Liver (tissue), 9 donors: ENCODE measurements around the gene SCTR. TPM values are rescaled to one million over a fixed set of nuclear protein-coding genes. Genes with fewer than 3 reads are reported as not detected.

Experiments
- DNase-seq: peaks from one replicate; pipeline ENCODE4 v3.0.0-alpha.2; 2017; ENCODE audit warnings: low spot score
- H3K27ac ChIP-seq, 2 donors: one replicate each; pipeline ENCODE4 v1.7.0; 2013; ENCODE audit warnings: inconsistent platforms in 2 of 2, low read length in 2 of 2, control low read depth in 1 of 2, low read depth in 1 of 2, mild to moderate bottlenecking in 1 of 2
- H3K27me3 ChIP-seq, 4 donors: one replicate each; pipeline versions ENCODE4 v1.6.1 to v1.7.0; 2013; ENCODE audit warnings: low read length in 3 of 4, inconsistent platforms in 1 of 4, mild to moderate bottlenecking in 1 of 4, moderate library complexity in 1 of 4; ENCODE audit not compliant: control insufficient read depth in 4 of 4, insufficient read depth in 4 of 4
- H3K36me3 ChIP-seq, 4 donors: one replicate each; pipeline versions ENCODE4 v1.6.1 to v1.7.0; 2013; ENCODE audit warnings: low read length in 3 of 4, mild to moderate bottlenecking in 3 of 4, low read depth in 1 of 4, moderate library complexity in 1 of 4; ENCODE audit not compliant: control insufficient read depth in 4 of 4, insufficient read depth in 3 of 4
- H3K4me1 ChIP-seq, 4 donors: one replicate each; pipeline versions ENCODE4 v1.6.1 to v1.7.0; 2013; ENCODE audit warnings: low read length in 3 of 4, mild to moderate bottlenecking in 3 of 4, moderate library complexity in 1 of 4; ENCODE audit not compliant: control insufficient read depth in 4 of 4, insufficient read depth in 4 of 4
- H3K4me3 ChIP-seq, 3 donors: one replicate each; pipeline versions ENCODE4 v1.6.1 to v1.7.0; 2013; ENCODE audit warnings: low read length in 3 of 3, control low read depth in 1 of 3, low read depth in 1 of 3, mild to moderate bottlenecking in 1 of 3
- H3K9ac ChIP-seq, 2 donors: one replicate each; pipeline ENCODE4 v1.7.0; 2013; ENCODE audit warnings: low read length in 2 of 2, mild to moderate bottlenecking in 2 of 2, moderate library complexity in 2 of 2, control low read depth in 1 of 2, low read depth in 1 of 2
- H3K9me3 ChIP-seq, 4 donors: one replicate each; pipeline versions ENCODE4 v1.6.1 to v1.7.0; 2013; ENCODE audit warnings: low read length in 3 of 4; ENCODE audit not compliant: control insufficient read depth in 4 of 4
- EGR1 ChIP-seq, 2 donors: IDR thresholded peaks; 2 replicates each; pipeline ENCODE4 v1.6.1; 2016 to 2018; ENCODE audit warnings: antibody characterized with exemption in 2 of 2, low read depth in 2 of 2
- FOXA1 ChIP-seq: IDR thresholded peaks from 2 replicates; pipeline ENCODE4 v1.6.1; 2016; ENCODE audit warnings: antibody characterized with exemption
- FOXA2 ChIP-seq: IDR thresholded peaks from 2 replicates; pipeline ENCODE4 v1.6.1; 2016; ENCODE audit warnings: antibody characterized with exemption
- GABPA ChIP-seq, 2 donors: IDR thresholded peaks in 1 of 2; conservative IDR thresholded peaks in 1 of 2; 2 replicates each; pipeline ENCODE4 v1.6.1; 2016; ENCODE audit warnings: antibody characterized with exemption in 2 of 2, mild to moderate bottlenecking in 1 of 2, moderate library complexity in 1 of 2
- HNF4A ChIP-seq, 2 donors: conservative IDR thresholded peaks; 2 replicates each; pipeline ENCODE4 v1.6.1; 2016; ENCODE audit warnings: antibody characterized with exemption in 2 of 2, mild to moderate bottlenecking in 2 of 2
- HNF4G ChIP-seq: IDR thresholded peaks from 2 replicates; pipeline ENCODE4 v1.6.1; 2016; ENCODE audit warnings: antibody characterized with exemption
- JUND ChIP-seq, 2 donors: IDR thresholded peaks; 2 replicates each; pipeline ENCODE4 v1.6.1; 2016; ENCODE audit warnings: antibody characterized with exemption in 2 of 2
- NR2F2 ChIP-seq: IDR thresholded peaks from 2 replicates; pipeline ENCODE4 v1.6.1; 2016; ENCODE audit warnings: antibody characterized with exemption
- RAD21 ChIP-seq, 2 donors: IDR thresholded peaks; 2 replicates each; pipeline ENCODE4 v1.6.1; 2016; ENCODE audit warnings: antibody characterized with exemption in 2 of 2, mild to moderate bottlenecking in 2 of 2
- RXRA ChIP-seq, 2 donors: IDR thresholded peaks; 2 replicates each; pipeline ENCODE4 v1.6.1; 2017 to 2018; ENCODE audit warnings: antibody characterized with exemption in 2 of 2, mild to moderate bottlenecking in 1 of 2
- SP1 ChIP-seq: IDR thresholded peaks from 2 replicates; pipeline ENCODE4 v1.6.1; 2018; ENCODE audit warnings: antibody characterized with exemption, mild to moderate bottlenecking
- TAF1 ChIP-seq: conservative IDR thresholded peaks from 2 replicates; pipeline ENCODE4 v1.6.1; 2016; ENCODE audit warnings: antibody characterized with exemption, mild to moderate bottlenecking
- YY1 ChIP-seq: IDR thresholded peaks from 2 replicates; pipeline ENCODE4 v1.6.1; 2016; ENCODE audit warnings: antibody characterized with exemption, mild to moderate bottlenecking
- WGBS: extraction: QIAGEN DNeasy Blood & Tissue Kit; methylation state at CpG from one replicate; pipeline ENCODE4 v1.1.7; 2013; 5-methylcytosine and 5-hydroxymethylcytosine counted together
- polyA plus RNA-seq, 2 donors: library from polyadenylated mRNA; stranded (reverse) in 1 of 2; unstranded in 1 of 2; fragments of 200-250 nt in 1 of 2; fragments of >200 nt in 1 of 2; fragmentation: Nextera tagmentation in 1 of 2; extraction: Ambion mirVana in 1 of 2; gene quantifications; one replicate each; pipeline versions ENCODE4 v1.2.1 to v1.2.3, GENCODE V29; 2013 to 2015
- total RNA-seq, 2 donors: library from RNA; depleted of rRNA; stranded (reverse); fragments of >200 nt; gene quantifications; one replicate each; pipeline ENCODE4 v1.2.3, GENCODE V29; 2014
- TF ChIP-seq, protein P1 (sequence below): IDR thresholded peaks from 2 replicates; pipeline ENCODE4 v1.6.1; 2016; ENCODE audit warnings: antibody characterized with exemption
- TF ChIP-seq, protein P2 (sequence below): fragments of 150-350 bp; IDR thresholded peaks from 2 replicates; pipeline ENCODE4 v1.5.1; 2017; ENCODE audit warnings: improper control_type of control experiment, low read depth, low read length; ENCODE audit not compliant: missing input control
- TF ChIP-seq, protein P3 (sequence below): IDR thresholded peaks from 2 replicates; pipeline ENCODE4 v1.6.1; 2016; ENCODE audit warnings: antibody characterized with exemption, mild to moderate bottlenecking
- donor health status: healthy.
- donor health status: healthy.
- donor health status: healthy.
- donor health status: healthy.
- donor health status: healthy.

The SCTR gene
- total and polyA plus RNA-seq, 4 donors, result 0.17 to 0.47 (median 0.29) TPM

DNA sequence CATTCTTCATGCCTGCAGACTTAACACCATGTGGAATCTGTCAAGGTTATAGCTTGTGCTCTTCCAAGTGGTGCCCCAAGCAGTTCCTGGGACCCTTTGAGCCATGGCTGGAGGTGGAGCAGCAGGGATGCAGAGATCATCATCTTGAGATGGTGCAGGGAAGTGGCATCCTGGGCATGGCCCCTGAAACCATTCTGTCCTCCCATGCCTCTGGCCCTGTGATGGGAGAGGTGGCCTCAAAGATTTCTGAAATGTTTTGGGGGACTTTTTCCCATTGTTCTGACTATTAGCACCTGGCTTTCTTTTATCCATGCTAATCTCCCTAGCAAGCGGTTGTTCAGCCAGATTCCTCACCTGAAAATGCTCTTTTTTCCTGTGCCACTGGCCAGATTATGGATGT is 103.0 kb downstream of the SCTR start (continued):
- TF ChIP-seq, protein P1, sequence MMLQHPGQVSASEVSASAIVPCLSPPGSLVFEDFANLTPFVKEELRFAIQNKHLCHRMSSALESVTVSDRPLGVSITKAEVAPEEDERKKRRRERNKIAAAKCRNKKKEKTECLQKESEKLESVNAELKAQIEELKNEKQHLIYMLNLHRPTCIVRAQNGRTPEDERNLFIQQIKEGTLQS, result no peak
- TF ChIP-seq GABPA (IDR thresholded peaks at IDR 0.05 in 1 of 2, conservative IDR thresholded peaks at IDR 0.05 in 1 of 2) (no peak), FOXA1 (no peak), JUND (IDR thresholded peaks at IDR 0.05) (no peak), EGR1 (IDR thresholded peaks at IDR 0.05; ENCODE audit: low read depth in 2 of 2) (no peak), HNF4A (conservative IDR thresholded peaks at IDR 0.05) (no peak), HNF4G (no peak), FOXA2 (no peak)
- TF ChIP-seq, protein P2, sequence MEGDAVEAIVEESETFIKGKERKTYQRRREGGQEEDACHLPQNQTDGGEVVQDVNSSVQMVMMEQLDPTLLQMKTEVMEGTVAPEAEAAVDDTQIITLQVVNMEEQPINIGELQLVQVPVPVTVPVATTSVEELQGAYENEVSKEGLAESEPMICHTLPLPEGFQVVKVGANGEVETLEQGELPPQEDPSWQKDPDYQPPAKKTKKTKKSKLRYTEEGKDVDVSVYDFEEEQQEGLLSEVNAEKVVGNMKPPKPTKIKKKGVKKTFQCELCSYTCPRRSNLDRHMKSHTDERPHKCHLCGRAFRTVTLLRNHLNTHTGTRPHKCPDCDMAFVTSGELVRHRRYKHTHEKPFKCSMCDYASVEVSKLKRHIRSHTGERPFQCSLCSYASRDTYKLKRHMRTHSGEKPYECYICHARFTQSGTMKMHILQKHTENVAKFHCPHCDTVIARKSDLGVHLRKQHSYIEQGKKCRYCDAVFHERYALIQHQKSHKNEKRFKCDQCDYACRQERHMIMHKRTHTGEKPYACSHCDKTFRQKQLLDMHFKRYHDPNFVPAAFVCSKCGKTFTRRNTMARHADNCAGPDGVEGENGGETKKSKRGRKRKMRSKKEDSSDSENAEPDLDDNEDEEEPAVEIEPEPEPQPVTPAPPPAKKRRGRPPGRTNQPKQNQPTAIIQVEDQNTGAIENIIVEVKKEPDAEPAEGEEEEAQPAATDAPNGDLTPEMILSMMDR, result no peak

DNA sequence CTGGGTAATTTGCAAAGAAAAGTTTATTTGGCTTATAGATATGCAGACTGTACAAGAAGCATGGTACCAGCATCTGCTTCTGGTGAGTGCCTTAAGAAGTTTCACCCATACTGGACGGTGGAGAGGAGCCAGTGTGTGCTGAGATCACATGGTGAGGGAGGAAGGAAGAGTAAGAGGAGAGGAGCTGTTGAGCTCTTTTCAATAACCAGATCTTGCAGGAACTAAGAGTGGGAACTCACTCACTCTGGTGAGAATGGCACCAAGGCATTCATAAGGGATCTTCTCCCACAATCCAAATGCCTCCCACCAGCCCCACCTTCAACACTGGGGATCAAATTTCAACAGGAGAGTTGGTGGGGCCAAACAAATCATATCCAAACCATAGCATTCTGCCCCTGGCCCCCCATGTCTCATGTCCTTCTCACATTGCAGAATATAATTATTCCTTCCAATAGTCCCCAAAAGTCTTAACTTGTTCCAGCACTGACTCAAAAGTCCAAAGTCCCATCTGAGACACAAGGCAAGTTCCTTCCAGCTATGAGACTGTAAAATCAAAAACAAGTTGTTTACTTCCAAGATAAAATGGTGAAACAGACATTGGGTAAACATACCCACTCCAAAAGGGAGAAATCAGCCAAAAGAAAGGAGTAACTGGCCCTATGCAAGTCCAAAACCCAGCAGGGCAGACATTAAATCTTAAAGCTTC is 104.3 kb downstream of the SCTR start:
- Histone ChIP-seq H3K4me1 (no peaks in the 10 kb centered on the region), H3K27ac (no peak overlapping the region)
- TF ChIP-seq JUND (IDR thresholded peaks at IDR 0.05) (no peak), FOXA1 (no peak), EGR1 (IDR thresholded peaks at IDR 0.05; ENCODE audit: low read depth in 2 of 2) (no peak), HNF4A (conservative IDR thresholded peaks at IDR 0.05) (no peak)
- TF ChIP-seq, protein P3, sequence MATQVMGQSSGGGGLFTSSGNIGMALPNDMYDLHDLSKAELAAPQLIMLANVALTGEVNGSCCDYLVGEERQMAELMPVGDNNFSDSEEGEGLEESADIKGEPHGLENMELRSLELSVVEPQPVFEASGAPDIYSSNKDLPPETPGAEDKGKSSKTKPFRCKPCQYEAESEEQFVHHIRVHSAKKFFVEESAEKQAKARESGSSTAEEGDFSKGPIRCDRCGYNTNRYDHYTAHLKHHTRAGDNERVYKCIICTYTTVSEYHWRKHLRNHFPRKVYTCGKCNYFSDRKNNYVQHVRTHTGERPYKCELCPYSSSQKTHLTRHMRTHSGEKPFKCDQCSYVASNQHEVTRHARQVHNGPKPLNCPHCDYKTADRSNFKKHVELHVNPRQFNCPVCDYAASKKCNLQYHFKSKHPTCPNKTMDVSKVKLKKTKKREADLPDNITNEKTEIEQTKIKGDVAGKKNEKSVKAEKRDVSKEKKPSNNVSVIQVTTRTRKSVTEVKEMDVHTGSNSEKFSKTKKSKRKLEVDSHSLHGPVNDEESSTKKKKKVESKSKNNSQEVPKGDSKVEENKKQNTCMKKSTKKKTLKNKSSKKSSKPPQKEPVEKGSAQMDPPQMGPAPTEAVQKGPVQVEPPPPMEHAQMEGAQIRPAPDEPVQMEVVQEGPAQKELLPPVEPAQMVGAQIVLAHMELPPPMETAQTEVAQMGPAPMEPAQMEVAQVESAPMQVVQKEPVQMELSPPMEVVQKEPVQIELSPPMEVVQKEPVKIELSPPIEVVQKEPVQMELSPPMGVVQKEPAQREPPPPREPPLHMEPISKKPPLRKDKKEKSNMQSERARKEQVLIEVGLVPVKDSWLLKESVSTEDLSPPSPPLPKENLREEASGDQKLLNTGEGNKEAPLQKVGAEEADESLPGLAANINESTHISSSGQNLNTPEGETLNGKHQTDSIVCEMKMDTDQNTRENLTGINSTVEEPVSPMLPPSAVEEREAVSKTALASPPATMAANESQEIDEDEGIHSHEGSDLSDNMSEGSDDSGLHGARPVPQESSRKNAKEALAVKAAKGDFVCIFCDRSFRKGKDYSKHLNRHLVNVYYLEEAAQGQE, result no peak

DNA sequence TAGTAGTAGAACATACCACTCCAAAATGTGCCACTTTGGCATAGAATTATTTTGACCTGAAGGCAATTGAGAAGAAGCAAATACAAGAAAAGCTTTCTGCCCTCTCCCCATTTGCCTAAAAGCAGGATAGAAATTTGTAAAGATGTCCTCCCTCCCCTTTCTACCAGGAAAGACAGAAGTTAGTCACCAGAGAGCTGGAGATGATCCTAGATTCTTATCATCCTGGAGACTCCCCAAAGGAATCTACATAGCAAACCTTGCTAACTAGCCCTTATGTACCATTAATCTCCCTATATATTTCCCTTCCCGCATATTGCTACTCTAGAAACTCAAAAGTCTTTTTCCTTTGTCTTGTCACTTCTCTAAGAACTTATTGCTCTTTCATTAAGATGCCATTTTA is 105.2 kb downstream of the SCTR start:
- WGBS, result 95% methylated on average over 1 of the region's 1 CpG
- no peaks in the 10 kb centered on the region for H3K27me3 ChIP-seq
- no peaks in the 10 kb centered on the region for H3K9me3 ChIP-seq
- H3K36me3 ChIP-seq, result no peaks in the 10 kb centered on the region
- H3K27ac ChIP-seq, result no peak overlapping the region
- H3K4me1 ChIP-seq, result no peaks in the 10 kb centered on the region
- H3K9ac ChIP-seq, result no peak overlapping the region
- DNase-seq, result no peak
- TF ChIP-seq FOXA2 (no peak), GABPA (IDR thresholded peaks at IDR 0.05 in 1 of 2, conservative IDR thresholded peaks at IDR 0.05 in 1 of 2) (no peak), HNF4G (no peak), YY1 (no peak), JUND (IDR thresholded peaks at IDR 0.05) (no peak), SP1 (no peak), TAF1 (no peak), NR2F2 (no peak), RXRA (IDR thresholded peaks at IDR 0.05) (no peak), EGR1 (IDR thresholded peaks at IDR 0.05; ENCODE audit: low read depth in 2 of 2) (no peak), RAD21 (IDR thresholded peaks at IDR 0.05) (no peak)
- TF ChIP-seq, protein P3, result no peak
- TF ChIP-seq, protein P2, result no peak
- H3K4me3 ChIP-seq, result no peak overlapping the region

More for the DNA sequence above, 104.3 kb downstream of the SCTR start:
- Histone ChIP-seq H3K9ac (no peak overlapping the region), H3K9me3 (no peaks in the 10 kb centered on the region), H3K4me3 (no peak overlapping the region), H3K36me3 (no peaks in the 10 kb centered on the region), H3K27me3 (no peaks in the 10 kb centered on the region)
- no peak for DNase-seq
- 78% methylated on average over 1 of the region's 1 CpG for whole genome bisulfite sequencing
